Measurements from ENCODE around the gene KMT2C.

DNA sequence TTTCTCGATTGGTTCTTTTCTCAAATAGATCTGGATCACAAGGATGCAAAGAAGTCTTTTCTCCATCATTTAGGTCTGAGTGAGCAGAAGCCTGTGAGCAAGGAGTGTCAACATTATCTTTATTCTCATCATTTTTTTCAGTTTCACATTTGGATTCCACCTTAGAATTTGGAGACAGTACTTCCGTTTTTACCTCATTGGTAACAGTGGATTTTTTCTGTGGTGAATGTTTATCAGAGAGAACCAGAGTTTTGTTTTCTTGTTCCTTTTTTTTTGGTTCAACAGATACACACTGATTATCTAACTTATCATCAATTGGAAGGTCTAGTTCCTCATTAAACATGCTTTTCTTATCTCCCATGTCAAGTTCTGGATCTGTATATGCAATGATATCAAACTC is 259.0 kb downstream of the KMT2C start:
- TF ChIP-seq ZNF232 (CRISPR knock-in tag; IDR thresholded peaks at IDR 0.05) = no peak
- TF ChIP-seq, protein P1, sequence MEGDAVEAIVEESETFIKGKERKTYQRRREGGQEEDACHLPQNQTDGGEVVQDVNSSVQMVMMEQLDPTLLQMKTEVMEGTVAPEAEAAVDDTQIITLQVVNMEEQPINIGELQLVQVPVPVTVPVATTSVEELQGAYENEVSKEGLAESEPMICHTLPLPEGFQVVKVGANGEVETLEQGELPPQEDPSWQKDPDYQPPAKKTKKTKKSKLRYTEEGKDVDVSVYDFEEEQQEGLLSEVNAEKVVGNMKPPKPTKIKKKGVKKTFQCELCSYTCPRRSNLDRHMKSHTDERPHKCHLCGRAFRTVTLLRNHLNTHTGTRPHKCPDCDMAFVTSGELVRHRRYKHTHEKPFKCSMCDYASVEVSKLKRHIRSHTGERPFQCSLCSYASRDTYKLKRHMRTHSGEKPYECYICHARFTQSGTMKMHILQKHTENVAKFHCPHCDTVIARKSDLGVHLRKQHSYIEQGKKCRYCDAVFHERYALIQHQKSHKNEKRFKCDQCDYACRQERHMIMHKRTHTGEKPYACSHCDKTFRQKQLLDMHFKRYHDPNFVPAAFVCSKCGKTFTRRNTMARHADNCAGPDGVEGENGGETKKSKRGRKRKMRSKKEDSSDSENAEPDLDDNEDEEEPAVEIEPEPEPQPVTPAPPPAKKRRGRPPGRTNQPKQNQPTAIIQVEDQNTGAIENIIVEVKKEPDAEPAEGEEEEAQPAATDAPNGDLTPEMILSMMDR (IDR thresholded peaks at IDR 0.05) = no peak
- no peak for TF ChIP-seq SMAD3 (CRISPR knock-in tag; IDR thresholded peaks at IDR 0.05; ENCODE audit: borderline replicate concordance)
